Motor neuron (in vitro differentiated cells): Measurements from ENCODE around the gene SPATA19. TPM values are rescaled to one million over a fixed set of nuclear protein-coding genes. Genes with fewer than 3 reads are reported as not detected.

Experiments used
- ATAC-seq, 8 experiments: fragments of 200-7000 bp; cut with Tn5 transposase; replicated peaks in 6 of 8; 2 replicates each; pipeline ENCODE4 v1.8.0; 2021; ENCODE audit warnings: mild to moderate bottlenecking in 8 of 8, moderate library complexity in 8 of 8
- H3K27ac ChIP-seq, 2 donors: fragments of 250-450 bp; sonication (Bioruptor Pico); 2 replicates each; pipeline ENCODE4 v1.9.0; 2021; ENCODE audit warnings: antibody characterized with exemption in 2 of 2, mild to moderate bottlenecking in 2 of 2, moderate library complexity in 1 of 2
- H3K4me1 ChIP-seq, 2 donors: fragments of 250-450 bp; sonication (Bioruptor Pico); replicated peaks in 1 of 2; 2 replicates each; pipeline ENCODE4 v1.6.1; 2021; ENCODE audit warnings: antibody characterized with exemption in 2 of 2, mild to moderate bottlenecking in 2 of 2, moderate library complexity in 1 of 2
- H3K4me3 ChIP-seq, 5 donors: fragments of 250-450 bp; sonication (Bioruptor Pico); 2 replicates each; pipeline ENCODE4 v1.9.0; 2021; ENCODE audit warnings: antibody characterized with exemption in 5 of 5, mild to moderate bottlenecking in 5 of 5, moderate library complexity in 4 of 5
- WGBS, 10 experiments: fragments of 450-650 bp; shearing (Covaris generic); methylation state at CpG; one replicate each; pipeline ENCODE4 v1.0.0; 2022; 5-methylcytosine and 5-hydroxymethylcytosine counted together
- in situ Hi-C, 9 experiments: fragments of 400-800 bp; cut with MboI; loops; one replicate each; pipeline ENCODE4 v1.15.0; 2021; ENCODE audit warnings: low sequenced_read_pairs in 9 of 9, low pct_unique_long_range_greater_than_20kb in 2 of 9; ENCODE audit not compliant: unreplicated experiment in 9 of 9
- total RNA-seq, 8 experiments: library from RNA; unstranded; fragments of 300-600 nt; gene quantifications; 2 replicates each; pipeline versions ENCODE4 v1.2.3 to v1.2.4, GENCODE V29; 2022

The SPATA19 gene
- total RNA-seq, 8 experiments from 2014 or later, result 0.16 TPM; not detected in 7

GRCh38 chr11:133811850-133812685 lies 33.2 kb downstream of the SPATA19 start:
- Histone ChIP-seq H3K27ac (no peak overlapping the region), H3K4me3 (no peak overlapping the region), H3K4me1 (peaks cover 11 to 15% of the 10 kb centered on the region in 2 donors)
- ATAC-seq, result peak in 1 of 8 experiments; percentile 40
- in situ Hi-C loops, result loop anchor here in 2 of 9 experiments (25.0 kb wide), 2 partner anchors 675 to 725 kb away; no protein-coding TSS in a partner anchor
- WGBS, 10 experiments, result 0 to 100% (median 80%) methylated on average over 1 to 9 of the region's 10 CpGs

- in situ Hi-C loops, result loop anchor here in 2 of 9 experiments (25.0 kb wide), 2 partner anchors 673 to 723 kb away; no protein-coding TSS in a partner anchor
- peaks cover 11% of the 10 kb centered on the region in 2 donors for H3K4me1 ChIP-seq
- H3K27ac ChIP-seq, result no peak overlapping the region
- H3K4me3 ChIP-seq, result no peak overlapping the region
- WGBS, 10 experiments, result 8 to 100% (median 69%) methylated on average over 2 to 7 of the region's 7 CpGs; no CpG with 5 or more reads in 1 of the 10 experiments
- ATAC-seq, result peak in 1 of 8 experiments; percentile 20
Observed at GRCh38 chr11:133810766-133811165, 34.5 kb downstream of the SPATA19 start.

GRCh38 chr11:133809569-133810491 lies 35.5 kb downstream of the SPATA19 start:
- no peak overlapping the region for H3K4me3 ChIP-seq
- peak in 4 of 8 experiments; percentile 38 to 83 (median 60) for ATAC-seq
- in situ Hi-C loops, result loop anchor here in 2 of 9 experiments (25.0 kb wide), 2 partner anchors 673 to 723 kb away; no protein-coding TSS in a partner anchor

GRCh38 chr11:133808393-133809140 lies 36.7 kb downstream of the SPATA19 start:
- H3K4me1 ChIP-seq, result peaks cover 11% of the 10 kb centered on the region in 2 donors
- in situ Hi-C loops, result loop anchor here in 2 of 9 experiments (25.0 kb wide), 2 partner anchors 671 to 721 kb away; no protein-coding TSS in a partner anchor
- WGBS, 10 experiments, result 6 to 77% (median 53%) methylated on average over 2 to 13 of the region's 13 CpGs
- H3K27ac ChIP-seq, result no peak overlapping the region
- no peak for ATAC-seq
- H3K4me3 ChIP-seq, result no peak overlapping the region

More at GRCh38 chr11:133809569-133810491, 35.5 kb downstream of the SPATA19 start:
- WGBS, 10 experiments, result 0 to 87% (median 72%) methylated on average over 1 to 23 of the region's 23 CpGs; no CpG with 5 or more reads in 2 of the 10 experiments
- peaks cover 11% of the 10 kb centered on the region in 2 donors for H3K4me1 ChIP-seq
- no peak overlapping the region for H3K27ac ChIP-seq

GRCh38 chr11:133803026-133803425 lies 42.3 kb downstream of the SPATA19 start:
- no peak overlapping the region for H3K4me3 ChIP-seq
- H3K27ac ChIP-seq, result no peak overlapping the region
- ATAC-seq, result no peak
- WGBS, 10 experiments, result 10 to 97% (median 78%) methylated on average over 3 to 7 of the region's 7 CpGs
- in situ Hi-C loops, result loop anchor here in 2 of 9 experiments (25.0 kb wide), 2 partner anchors 666 to 716 kb away; no protein-coding TSS in a partner anchor
- H3K4me1 ChIP-seq, result no peaks in the 10 kb centered on the region

- WGBS, 10 experiments, result 17 to 100% (median 67%) methylated on average over 1 to 4 of the region's 4 CpGs; no CpG with 5 or more reads in 3 of the 10 experiments
- Histone ChIP-seq H3K4me1 (peaks cover 0 to 6% of the 10 kb centered on the region in 2 donors), H3K27ac (no peak overlapping the region), H3K4me3 (no peak overlapping the region)
- ATAC-seq, result no peak
- in situ Hi-C loops, result loop anchor here in 2 of 9 experiments (25.0 kb wide), 2 partner anchors 664 to 714 kb away; no protein-coding TSS in a partner anchor
Observed at GRCh38 chr11:133801356-133801755, 44.0 kb downstream of the SPATA19 start.

GRCh38 chr11:133800666-133801065 lies 44.6 kb downstream of the SPATA19 start:
- Histone ChIP-seq H3K27ac (no peak overlapping the region), H3K4me3 (no peak overlapping the region), H3K4me1 (peaks cover 0 to 6% of the 10 kb centered on the region in 2 donors)
- no peak for ATAC-seq
- in situ Hi-C loops, result loop anchor here in 2 of 9 experiments (25.0 kb wide), 2 partner anchors 663 to 713 kb away; no protein-coding TSS in a partner anchor
- 0 to 100% (median 80%) methylated on average over 1 to 8 of the region's 8 CpGs; no CpG with 5 or more reads in 3 of the 10 experiments for WGBS, 10 experiments

- in situ Hi-C loops, result no loop called here
Observed at GRCh38 chr11:133797554-133797953, 47.8 kb downstream of the SPATA19 start.

GRCh38 chr11:133796043-133796795 lies 49.1 kb downstream of the SPATA19 start:
- 0 to 100% (median 79%) methylated on average over 1 to 10 of the region's 10 CpGs for WGBS, 10 experiments
- in situ Hi-C loops, result no loop called here
- H3K27ac ChIP-seq, result no peak overlapping the region
- H3K4me3 ChIP-seq, result no peak overlapping the region
- no peak for ATAC-seq
- H3K4me1 ChIP-seq, result peaks cover 6% of the 10 kb centered on the region in 2 donors

More at GRCh38 chr11:133797554-133797953, 47.8 kb downstream of the SPATA19 start:
- peak in 5 of 8 experiments; percentile 48 to 85 (median 67) for ATAC-seq
- no peak overlapping the region for H3K4me3 ChIP-seq
- 0 to 28% (median 13%) methylated on average over 1 to 5 of the region's 6 CpGs; no CpG with 5 or more reads in 6 of the 10 experiments for WGBS, 10 experiments
- peaks cover 6% of the 10 kb centered on the region in 2 donors for H3K4me1 ChIP-seq
- H3K27ac ChIP-seq, result no peak overlapping the region

GRCh38 chr11:133795088-133795487 lies 50.2 kb downstream of the SPATA19 start:
- H3K4me3 ChIP-seq, result no peak overlapping the region
- in situ Hi-C loops, result no loop called here
- WGBS, 10 experiments, result 0 to 100% (median 63%) methylated on average over 1 to 2 of the region's 2 CpGs; no CpG with 5 or more reads in 1 of the 10 experiments
- ATAC-seq, result no peak
- H3K4me1 ChIP-seq, result peaks cover 6 to 13% of the 10 kb centered on the region in 2 donors
- H3K27ac ChIP-seq, result no peak overlapping the region

GRCh38 chr11:133794205-133794604 lies 51.1 kb downstream of the SPATA19 start:
- no peak for ATAC-seq
- Histone ChIP-seq H3K4me3 (no peak overlapping the region), H3K4me1 (peaks cover 6 to 14% of the 10 kb centered on the region in 2 donors), H3K27ac (no peak overlapping the region)
- WGBS, 10 experiments, result 32 to 100% (median 73%) methylated on average over 2 of the region's 2 CpGs; no CpG with 5 or more reads in 2 of the 10 experiments
- in situ Hi-C loops, result no loop called here
